ENCODE data around the gene SCAI.
"Not testable (repeated sequence)": the region's sequence is repeated elsewhere in the genome, so short reads cannot be mapped to it uniquely, and the experiment has no call there.

SCAI gene

DNA sequence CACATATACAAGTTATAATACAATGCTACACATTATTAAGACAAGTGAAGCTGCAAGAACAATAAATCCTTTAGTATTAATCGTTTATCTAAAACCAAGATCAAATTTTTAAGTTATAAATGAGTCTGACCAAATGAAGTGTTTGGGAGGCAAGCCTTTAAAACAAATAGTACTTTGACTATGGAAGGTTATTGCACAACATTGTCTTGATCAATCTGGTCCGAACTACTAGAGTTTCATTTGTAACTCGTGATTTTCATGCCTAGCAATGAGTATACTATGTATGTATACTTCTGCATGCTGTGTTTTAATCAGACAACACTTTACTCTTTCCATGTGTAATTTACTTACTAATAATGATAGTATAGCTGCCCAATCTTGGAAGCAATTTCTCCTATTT, 115.3 kb downstream of the SCAI start:
- DNase-seq (ENCODE audit: low read depth, low spot score): no peak

DNA sequence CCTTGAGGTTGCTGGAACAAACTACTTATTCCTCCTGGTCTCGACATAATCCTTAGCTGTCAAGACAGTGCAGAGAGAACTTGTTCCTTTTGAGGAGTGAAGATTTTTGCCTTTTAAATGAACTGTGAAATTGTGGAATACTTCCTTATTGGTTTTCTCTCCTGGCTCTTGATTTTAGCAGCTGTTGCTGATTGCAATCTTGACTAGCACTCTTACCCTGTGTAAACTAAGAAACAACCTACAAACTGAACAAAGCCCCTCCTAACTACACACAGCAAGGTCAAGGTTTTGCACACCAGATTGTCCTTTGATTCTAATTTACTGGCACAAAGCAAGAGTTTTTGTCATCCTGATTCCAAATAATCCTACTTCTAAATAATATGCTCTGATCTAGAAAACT, 118.4 kb downstream of the SCAI start:
- DNase-seq (ENCODE audit: low read depth, low spot score): no peak

DNA sequence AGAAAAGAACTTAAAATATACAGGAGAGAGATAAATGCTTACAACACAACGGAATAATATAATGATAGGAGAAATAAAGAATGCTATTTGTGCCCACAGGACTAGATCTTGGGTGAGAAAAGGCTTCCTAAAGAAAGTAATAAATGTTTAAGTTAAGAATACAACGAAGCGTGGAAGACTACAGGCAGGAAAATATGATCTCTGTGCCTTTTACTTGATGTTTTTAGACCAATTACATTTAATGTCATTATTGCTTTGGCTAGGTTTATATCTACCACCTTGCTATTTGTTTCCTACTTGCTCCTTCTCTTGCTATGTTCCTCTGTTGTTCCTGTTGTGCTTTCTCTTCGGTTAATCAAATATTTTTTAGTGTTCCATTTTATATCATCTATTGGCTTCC, 122.3 kb downstream of the SCAI start:
- DNase-seq (ENCODE audit: low read depth, low spot score): no peak

GRCh38 chr9:125015655-125016054, 127.7 kb downstream of the SCAI start:
- not testable (repeated sequence) for DNase-seq (ENCODE audit: low read depth, low spot score)

GRCh38 chr9:125012013-125012412, 131.3 kb downstream of the SCAI start:
- DNase-seq (ENCODE audit: low read depth, low spot score): not testable (repeated sequence)

DNA sequence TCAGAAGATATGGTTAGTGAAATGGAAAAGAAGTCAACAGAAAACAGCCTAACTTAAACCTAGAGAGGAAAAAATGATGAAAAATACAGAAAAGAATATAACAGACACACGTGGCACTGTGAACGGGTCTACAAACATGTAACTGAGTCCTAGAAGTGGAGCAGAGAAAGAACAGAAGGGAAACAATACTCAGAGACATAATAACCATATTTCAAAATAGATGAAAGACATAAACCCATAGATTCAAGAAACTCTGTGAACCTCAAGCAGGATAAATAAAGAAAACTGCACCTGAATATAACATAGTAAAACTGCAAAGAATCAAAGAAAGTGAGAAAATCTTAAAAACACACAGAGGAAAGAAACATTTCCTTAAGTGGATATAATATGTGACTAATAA, 134.7 kb downstream of the SCAI start:
- DNase-seq (ENCODE audit: low read depth, low spot score): no peak

- no peak for DNase-seq (ENCODE audit: low read depth, low spot score)
Observed at GRCh38 chr9:125003332-125003731, 140.0 kb downstream of the SCAI start.

DNA sequence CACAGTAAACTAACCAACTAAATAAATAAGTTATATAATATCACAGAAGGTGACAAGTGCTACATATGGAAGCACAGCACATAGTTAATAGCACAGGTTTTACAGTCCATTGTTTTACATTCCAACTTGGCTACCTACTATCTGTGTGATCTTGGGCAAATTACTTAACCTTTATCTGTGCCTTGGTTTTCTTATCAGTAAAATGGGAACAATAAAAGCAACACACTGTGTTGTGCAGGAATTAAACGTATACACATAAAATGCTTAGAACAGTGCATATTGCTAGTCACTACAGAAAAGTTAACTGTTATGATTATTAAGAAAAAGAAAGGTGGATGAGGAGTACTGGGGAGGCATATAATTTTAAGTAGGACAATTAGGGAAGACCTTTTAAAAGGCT, 159.6 kb downstream of the SCAI start:
- DNase-seq (ENCODE audit: low read depth, low spot score): no peak

DNA sequence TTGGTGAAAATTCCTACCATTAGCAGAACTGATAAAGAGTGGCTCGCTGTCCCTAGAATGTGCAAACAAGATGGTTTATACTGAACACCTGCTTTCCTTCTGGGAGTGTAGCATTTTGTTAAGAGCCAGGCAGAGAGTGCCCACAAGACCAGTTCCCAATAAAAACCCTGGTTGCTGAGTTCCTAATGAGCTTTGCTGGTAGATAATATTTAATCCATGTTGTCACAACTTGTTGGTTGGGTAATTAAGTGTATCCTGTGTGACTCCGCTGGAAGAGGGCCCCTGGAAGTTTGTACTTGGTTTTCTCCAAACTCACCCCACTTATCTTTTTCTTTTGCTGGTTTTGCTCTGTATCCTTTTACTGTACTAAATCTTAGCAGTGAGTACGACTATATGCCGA, 162.9 kb downstream of the SCAI start:
- DNase-seq (ENCODE audit: low read depth, low spot score): no peak

DNA sequence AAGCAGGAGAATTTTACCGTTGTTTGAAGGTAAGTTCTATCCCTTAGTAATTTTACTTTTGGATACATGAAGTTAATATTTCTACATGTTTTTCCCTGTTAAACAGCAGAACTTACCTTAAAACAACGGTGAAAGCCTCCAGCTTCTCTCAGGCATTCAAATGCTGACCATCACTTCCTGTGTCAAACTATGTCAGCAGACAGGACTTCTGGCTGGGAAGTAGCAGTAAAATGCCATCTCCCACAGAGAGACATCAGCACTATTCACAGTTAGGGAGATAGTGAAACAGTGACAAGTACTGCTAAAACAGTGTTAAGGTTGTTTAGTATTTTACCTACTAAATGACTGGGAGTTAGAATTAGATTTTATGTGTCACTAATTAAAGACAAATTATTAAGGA, 168.2 kb downstream of the SCAI start:
- DNase-seq (ENCODE audit: low read depth, low spot score): no peak

GRCh38 chr9:124973807-124974206, 169.5 kb downstream of the SCAI start:
- no peak for DNase-seq (ENCODE audit: low read depth, low spot score)

DNA sequence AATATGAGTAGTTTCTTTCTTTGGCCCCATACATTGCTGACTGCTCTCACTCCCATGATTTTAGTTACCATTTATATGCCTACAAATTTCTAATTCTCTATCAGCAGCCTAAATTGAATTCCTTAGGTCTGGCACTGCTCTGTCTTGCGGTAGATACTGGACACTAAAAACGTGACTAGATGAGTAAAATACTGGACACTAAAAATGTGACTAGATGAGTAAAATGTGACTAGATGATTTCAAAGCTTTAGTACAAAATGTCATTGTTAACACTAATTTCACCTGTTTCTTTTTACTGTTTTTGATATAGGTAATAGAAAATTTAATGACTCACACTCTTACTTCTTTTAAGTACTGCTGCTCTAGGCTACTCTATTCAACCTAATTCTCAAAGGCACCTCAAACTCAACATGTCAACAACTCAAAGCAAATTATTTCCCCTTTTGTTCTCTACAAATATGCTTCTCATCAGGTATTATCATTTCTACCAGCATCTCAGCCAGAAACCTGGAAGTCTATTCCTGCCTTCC, 171.0 kb downstream of the SCAI start:
- no peak for DNase-seq (ENCODE audit: low read depth, low spot score)

DNA sequence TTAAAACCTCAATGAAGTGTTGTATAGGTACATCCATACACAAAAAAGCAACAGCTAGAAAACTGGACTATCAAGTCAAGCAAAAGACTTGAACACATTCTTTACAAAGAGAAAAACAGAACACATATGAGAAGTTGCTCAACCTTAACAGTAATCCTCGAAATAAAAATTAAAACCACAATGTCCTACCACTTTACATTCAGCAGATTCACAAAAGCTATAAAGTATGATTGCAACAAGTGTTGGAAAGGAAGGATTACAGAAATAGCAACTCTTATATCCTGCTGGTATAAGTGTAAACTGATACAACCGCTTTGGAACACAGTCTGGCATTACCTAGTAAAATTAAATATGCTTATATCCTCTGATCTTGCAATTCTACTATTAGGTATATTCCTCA, 173.9 kb downstream of the SCAI start:
- no peak for DNase-seq (ENCODE audit: low read depth, low spot score)

GRCh38 chr9:124968238-124968637, 175.1 kb downstream of the SCAI start:
- DNase-seq (ENCODE audit: low read depth, low spot score): no peak

GRCh38 chr9:124965775-124966568, 177.4 kb downstream of the SCAI start:
- DNase-seq (ENCODE audit: low read depth, low spot score): not testable (repeated sequence)

GRCh38 chr9:124964604-124965003, 178.7 kb downstream of the SCAI start:
- DNase-seq (ENCODE audit: low read depth, low spot score): no peak

GRCh38 chr9:124964056-124964455, 179.3 kb downstream of the SCAI start:
- DNase-seq (ENCODE audit: low read depth, low spot score): no peak

DNA sequence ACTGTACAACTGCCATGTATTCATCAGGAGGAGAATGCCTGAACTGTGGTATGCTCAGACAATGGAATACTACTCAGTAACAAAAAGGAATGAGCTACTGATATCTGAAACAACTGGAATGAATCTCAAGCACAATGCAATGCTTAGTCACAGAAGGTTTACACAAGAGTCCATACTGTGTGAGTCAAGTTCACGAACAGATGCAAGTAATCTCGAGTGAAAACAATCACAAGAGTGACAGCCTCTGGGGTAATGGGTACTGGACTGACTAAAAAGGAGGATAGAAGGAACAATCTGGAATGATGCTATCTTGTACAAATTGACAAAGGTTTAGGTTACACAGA, 182.9 kb downstream of the SCAI start:
- no peak for DNase-seq (ENCODE audit: low read depth, low spot score)

GRCh38 chr9:124959671-124960408, 183.5 kb downstream of the SCAI start:
- DNase-seq (ENCODE audit: low read depth, low spot score): not testable (repeated sequence)

- DNase-seq (ENCODE audit: low read depth, low spot score): no peak
Observed at GRCh38 chr9:124954255-124954654, 189.1 kb downstream of the SCAI start.

- no peak for DNase-seq (ENCODE audit: low read depth, low spot score)
Observed at GRCh38 chr9:124950050-124950718, 193.1 kb downstream of the SCAI start.

DNA sequence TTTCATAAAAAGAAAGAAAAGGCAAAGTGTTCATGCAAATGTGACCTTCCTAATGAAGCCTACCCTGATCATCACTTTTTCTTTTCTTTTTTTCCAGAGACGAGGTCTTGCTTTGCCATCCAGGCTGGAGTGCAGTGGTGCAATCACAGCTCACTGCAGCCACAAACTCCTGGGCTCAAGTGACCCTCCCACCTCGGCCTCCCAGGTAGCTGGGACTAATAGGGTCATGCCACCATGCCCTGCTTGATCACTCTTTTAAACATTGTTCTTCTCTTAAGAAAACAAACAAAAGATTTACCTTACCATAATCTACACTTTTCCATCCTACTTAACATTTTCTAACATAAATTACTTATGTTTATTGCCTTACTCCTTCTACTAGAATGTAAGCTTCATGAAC, 193.9 kb downstream of the SCAI start:
- no peak for DNase-seq (ENCODE audit: low read depth, low spot score)
